GM23338 (cell line): ENCODE measurements around the gene BAIAP2. TPM values are rescaled to one million over a fixed set of nuclear protein-coding genes. Genes with fewer than 3 reads are reported as not detected.

Experiments
- ATAC-seq: fragments of 200-7000 bp; cut with Tn5 transposase; 3 replicates; pipeline ENCODE4 v1.9.1; 2020
- DNase-seq: peaks from one replicate; pipeline ENCODE4 v3.0.0-alpha.2; 2015; ENCODE audit warnings: low spot score
- H2AFZ ChIP-seq: fragments of 200-600 bp; sonication (generic); 2 replicates; pipeline ENCODE4 v1.8.0; 2016; ENCODE audit warnings: antibody characterized with exemption, mild to moderate bottlenecking, moderate library complexity
- H3F3A ChIP-seq: fragments of 200-600 bp; sonication (generic); replicated peaks from 2 replicates; pipeline ENCODE4 v1.8.0; 2017; ENCODE audit warnings: antibody characterized with exemption, mixed run types, low read depth
- H3K27ac ChIP-seq: fragments of 200-600 bp; sonication (generic); 2 replicates; pipeline ENCODE4 v1.6.1; 2016; ENCODE audit warnings: low read depth
- H3K27me3 ChIP-seq: fragments of 200-600 bp; sonication (generic); 2 replicates; pipeline ENCODE4 v1.8.0; 2016; ENCODE audit warnings: mild to moderate bottlenecking, mixed run types, moderate library complexity; ENCODE audit not compliant: insufficient read depth
- H3K36me3 ChIP-seq: fragments of 200-600 bp; sonication (generic); 2 replicates; pipeline ENCODE4 v1.8.0; 2016; ENCODE audit warnings: mild to moderate bottlenecking; ENCODE audit not compliant: insufficient read depth
- H3K4me1 ChIP-seq: fragments of 200-600 bp; sonication (generic); 2 replicates; pipeline ENCODE4 v1.8.0; 2016; ENCODE audit warnings: mild to moderate bottlenecking, moderate library complexity; ENCODE audit not compliant: insufficient read depth
- H3K4me2 ChIP-seq: fragments of 200-600 bp; sonication (generic); 2 replicates; pipeline ENCODE4 v1.7.1; 2017; ENCODE audit warnings: mixed run types
- H3K4me3 ChIP-seq: fragments of 200-600 bp; sonication (generic); 2 replicates; pipeline ENCODE4 v1.6.1; 2016; ENCODE audit warnings: mixed run types
- H3K79me2 ChIP-seq: fragments of 200-600 bp; sonication (generic); replicated peaks from 2 replicates; pipeline ENCODE4 v1.8.0; 2017; ENCODE audit warnings: mild to moderate bottlenecking; ENCODE audit not compliant: insufficient read depth
- H3K9me2 ChIP-seq: fragments of 200-600 bp; sonication (generic); 2 replicates; pipeline ENCODE4 v1.8.0; 2017; ENCODE audit not compliant: insufficient read depth
- H4K20me1 ChIP-seq: fragments of 200-600 bp; sonication (generic); replicated peaks from 2 replicates; pipeline ENCODE4 v1.8.0; 2017; ENCODE audit warnings: mild to moderate bottlenecking; ENCODE audit not compliant: insufficient read depth
- H3K27ac Mint-ChIP-seq: 2 replicates; pipeline ENCODE4 v1.8.0; 2020; ENCODE audit warnings: inconsistent platforms, mild to moderate bottlenecking, moderate library complexity, mixed read lengths
- H3K27me3 Mint-ChIP-seq: 3 replicates; pipeline ENCODE4 v1.8.0; 2022; ENCODE audit warnings: low read depth, mild to moderate bottlenecking, moderate library complexity, mixed read lengths, inconsistent platforms; ENCODE audit not compliant: insufficient read depth, poor library complexity
- H3K36me3 Mint-ChIP-seq: 3 replicates; pipeline ENCODE4 v1.8.0; 2021; ENCODE audit warnings: low read depth, mild to moderate bottlenecking, inconsistent platforms, moderate library complexity, mixed read lengths
- H3K4me1 Mint-ChIP-seq: 3 replicates; pipeline ENCODE4 v1.8.0; 2020; ENCODE audit warnings: mild to moderate bottlenecking, inconsistent platforms, mixed read lengths
- H3K4me3 Mint-ChIP-seq: 3 replicates; pipeline ENCODE4 v1.8.0; 2021; ENCODE audit warnings: moderate library complexity, mild to moderate bottlenecking, inconsistent platforms, mixed read lengths
- H3K9me3 Mint-ChIP-seq: 3 replicates; pipeline ENCODE4 v1.8.0; 2020; ENCODE audit warnings: moderate library complexity, mild to moderate bottlenecking, inconsistent platforms, mixed read lengths
- CREB1 ChIP-seq: fragments of 250-450 bp; sonication (Bioruptor Pico); IDR thresholded peaks from 2 replicates; pipeline ENCODE4 v1.5.0; 2020; ENCODE audit warnings: low read depth, mild to moderate bottlenecking, moderate library complexity
- EZH2 ChIP-seq: fragments of 200-600 bp; sonication (generic); IDR thresholded peaks from one replicate; pipeline ENCODE4 v1.8.0; 2017; ENCODE audit warnings: antibody characterized with exemption, mild to moderate bottlenecking, low read depth; ENCODE audit not compliant: unreplicated experiment
- EZH2phosphoT487 ChIP-seq: fragments of 200-600 bp; sonication (generic); IDR thresholded peaks from one replicate; pipeline ENCODE4 v1.8.1; 2018; ENCODE audit warnings: antibody characterized with exemption; ENCODE audit not compliant: unreplicated experiment
- JUNB ChIP-seq: IDR thresholded peaks from one replicate; pipeline ENCODE4 v1.6.1; 2016; ENCODE audit warnings: antibody characterized with exemption; ENCODE audit not compliant: unreplicated experiment
- ZNF114 ChIP-seq: fragments of 250-450 bp; sonication (Bioruptor Pico); IDR thresholded peaks from 2 replicates; pipeline ENCODE4 v1.5.0; 2020; ENCODE audit warnings: mild to moderate bottlenecking, moderate library complexity
- polyA plus RNA-seq: library from polyadenylated mRNA; unstranded; fragments of >200 nt; fragmentation: Nextera tagmentation; extraction: Ambion mirVana; gene quantifications from 2 replicates; pipeline ENCODE4 v1.2.1, GENCODE V29; 2016
- total RNA-seq: library from RNA; depleted of rRNA; stranded (reverse); fragments of >200 nt; shearing (Covaris generic); gene quantifications from 2 replicates; pipeline ENCODE4 v1.2.3, GENCODE V29; 2014
- TF ChIP-seq, protein P1 (sequence below): IDR thresholded peaks from 2 replicates; pipeline ENCODE4 v1.6.1; 2016; ENCODE audit warnings: antibody characterized with exemption

The BAIAP2 gene
- total and polyA plus RNA-seq, 2 experiments from 2014 or later, result 21.7 to 22.7 TPM

GRCh38 chr17:81019563-81020442 is 15.1 kb upstream of the BAIAP2 start (continued):
- TF ChIP-seq ZNF114 (no peak), CREB1 (no peak), JUNB (no peak), EZH2phosphoT487 (no peak)
- TF ChIP-seq, protein P1, sequence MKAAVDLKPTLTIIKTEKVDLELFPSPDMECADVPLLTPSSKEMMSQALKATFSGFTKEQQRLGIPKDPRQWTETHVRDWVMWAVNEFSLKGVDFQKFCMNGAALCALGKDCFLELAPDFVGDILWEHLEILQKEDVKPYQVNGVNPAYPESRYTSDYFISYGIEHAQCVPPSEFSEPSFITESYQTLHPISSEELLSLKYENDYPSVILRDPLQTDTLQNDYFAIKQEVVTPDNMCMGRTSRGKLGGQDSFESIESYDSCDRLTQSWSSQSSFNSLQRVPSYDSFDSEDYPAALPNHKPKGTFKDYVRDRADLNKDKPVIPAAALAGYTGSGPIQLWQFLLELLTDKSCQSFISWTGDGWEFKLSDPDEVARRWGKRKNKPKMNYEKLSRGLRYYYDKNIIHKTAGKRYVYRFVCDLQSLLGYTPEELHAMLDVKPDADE, result no peak

DNA sequence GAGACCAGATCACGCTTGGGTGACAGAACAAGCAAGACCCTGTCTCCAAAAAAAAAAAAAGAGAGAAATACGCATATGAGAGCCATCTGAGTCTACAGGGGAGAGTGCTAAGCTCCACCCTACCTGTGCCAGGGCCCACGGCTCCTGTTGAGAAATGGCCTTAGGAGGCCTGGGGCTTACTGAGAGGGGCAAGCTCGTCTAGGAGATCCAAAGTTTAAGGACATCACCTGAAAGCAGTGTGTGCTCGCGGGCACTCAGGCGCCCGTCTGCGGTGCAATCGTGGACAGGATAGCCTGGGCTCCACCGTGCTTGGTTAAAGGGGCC is 14.5 kb upstream of the BAIAP2 start:
- peaks cover 3% of the 10 kb centered on the region; the same call in 1 of the 2 replicates for H3K4me1 ChIP-seq
- Mint-ChIP-seq H3K36me3 (no peaks in the 10 kb centered on the region; the same call in 2 of the 3 replicates), H3K9me3 (peaks cover 6% of the 10 kb centered on the region; the same call in 1 of the 3 replicates), H3K27ac (no peak overlapping the region), H3K27me3 (peaks cover 34% of the 10 kb centered on the region), H3K4me1 (peaks cover 10% of the 10 kb centered on the region), H3K4me3 (no peak overlapping the region)
- H2AFZ ChIP-seq, result no peak overlapping the region
- no peaks in the 10 kb centered on the region for H3K79me2 ChIP-seq
- H3K36me3 ChIP-seq, result no peaks in the 10 kb centered on the region
- no peaks in the 10 kb centered on the region for H4K20me1 ChIP-seq
- H3K27ac ChIP-seq, result no peak overlapping the region
- ATAC-seq, result no peak
- no peak for TF ChIP-seq EZH2
- H3K9me2 ChIP-seq, result 0 out of 2 replicates have a peak, but pooled peaks cover 4% of the 10 kb centered on the region
- H3K27me3 ChIP-seq, result no peaks in the 10 kb centered on the region
- no peak overlapping the region for H3K4me2 ChIP-seq
- no peak overlapping the region for H3K4me3 ChIP-seq
- DNase-seq, result no peak
- H3F3A ChIP-seq, result peaks cover 19% of the 10 kb centered on the region

DNA sequence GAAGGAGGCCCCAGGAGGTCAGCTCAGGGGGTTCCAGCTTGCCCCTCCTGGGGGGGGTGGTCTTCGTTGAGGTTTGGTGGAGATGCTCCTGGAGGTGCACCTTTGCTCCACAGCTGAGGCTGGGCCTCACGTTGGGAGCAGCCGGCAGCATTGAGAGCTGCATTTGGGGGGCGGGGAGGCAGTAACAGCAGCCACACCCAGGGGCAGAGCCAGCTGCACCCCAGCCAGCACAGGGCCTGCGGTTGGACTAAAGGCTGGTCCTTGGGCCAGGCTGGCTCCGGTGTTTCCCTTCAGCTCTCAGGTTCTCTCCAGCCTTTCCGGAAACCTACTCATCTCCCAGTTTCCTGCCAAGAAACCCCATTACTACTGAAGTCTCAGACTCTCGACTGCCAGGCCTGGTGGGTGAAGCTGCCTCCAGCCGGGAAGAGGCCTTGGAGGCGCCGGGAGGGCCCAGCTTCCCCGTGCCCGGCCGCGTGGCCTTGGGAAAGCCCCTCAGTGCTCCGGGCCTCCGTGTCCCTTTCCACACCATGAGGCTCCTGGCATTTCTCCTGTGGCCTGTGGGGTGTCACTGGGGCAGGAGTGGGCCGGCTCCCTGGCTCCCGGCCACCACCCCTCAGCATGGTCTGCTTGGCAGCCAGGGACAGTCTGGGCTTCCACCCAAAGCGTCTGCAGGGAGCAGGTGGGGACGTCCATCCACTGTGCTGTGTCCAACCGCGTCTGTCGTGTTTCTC is 14.0 kb upstream of the BAIAP2 start:
- H3K4me1 Mint-ChIP-seq, result peaks cover 10% of the 10 kb centered on the region
- Histone ChIP-seq H3K79me2 (no peaks in the 10 kb centered on the region), H3K27ac (no peak overlapping the region), H3K4me2 (no peak overlapping the region), H3F3A (peaks cover 19% of the 10 kb centered on the region), H3K36me3 (no peaks in the 10 kb centered on the region), H2AFZ (no peak overlapping the region), H3K4me1 (peaks cover 3% of the 10 kb centered on the region; the same call in 1 of the 2 replicates), H3K4me3 (no peak overlapping the region), H4K20me1 (no peaks in the 10 kb centered on the region), H3K27me3 (no peaks in the 10 kb centered on the region), H3K9me2 (0 out of 2 replicates have a peak, but pooled peaks cover 4% of the 10 kb centered on the region)
- H3K27ac Mint-ChIP-seq, result no peak overlapping the region
- ATAC-seq (peak; percentile 52), DNase-seq (no peak)
- H3K27me3 Mint-ChIP-seq, result peaks cover 34% of the 10 kb centered on the region
- no peak for TF ChIP-seq EZH2
- H3K4me3 Mint-ChIP-seq, result no peak overlapping the region
- no peaks in the 10 kb centered on the region; the same call in 2 of the 3 replicates for H3K36me3 Mint-ChIP-seq
- peaks cover 6% of the 10 kb centered on the region; the same call in 1 of the 3 replicates for H3K9me3 Mint-ChIP-seq
